GM18511 (cell line): Measurements from ENCODE around the gene UBE2E2.
A peak's percentile ranks its signal among the peaks of the same experiment; 100 is the strongest.
"Not testable (repeated sequence)": the region's sequence is repeated elsewhere in the genome, so short reads cannot be mapped to it uniquely, and the experiment has no call there.

Experiments
- ATAC-seq: cut with Tn5 transposase; IDR thresholded peaks from one replicate; pipeline ENCODE4 v1.9.1; 2021; ENCODE audit warnings: mild to moderate bottlenecking, moderate library complexity; ENCODE audit not compliant: unreplicated experiment

The UBE2E2 gene

GRCh38 chr3:23320586-23321570 lies 117.8 kb downstream of the UBE2E2 start:
- no peak for ATAC-seq

GRCh38 chr3:23324745-23325144 lies 121.6 kb downstream of the UBE2E2 start:
- ATAC-seq, result peak; percentile 80

DNA sequence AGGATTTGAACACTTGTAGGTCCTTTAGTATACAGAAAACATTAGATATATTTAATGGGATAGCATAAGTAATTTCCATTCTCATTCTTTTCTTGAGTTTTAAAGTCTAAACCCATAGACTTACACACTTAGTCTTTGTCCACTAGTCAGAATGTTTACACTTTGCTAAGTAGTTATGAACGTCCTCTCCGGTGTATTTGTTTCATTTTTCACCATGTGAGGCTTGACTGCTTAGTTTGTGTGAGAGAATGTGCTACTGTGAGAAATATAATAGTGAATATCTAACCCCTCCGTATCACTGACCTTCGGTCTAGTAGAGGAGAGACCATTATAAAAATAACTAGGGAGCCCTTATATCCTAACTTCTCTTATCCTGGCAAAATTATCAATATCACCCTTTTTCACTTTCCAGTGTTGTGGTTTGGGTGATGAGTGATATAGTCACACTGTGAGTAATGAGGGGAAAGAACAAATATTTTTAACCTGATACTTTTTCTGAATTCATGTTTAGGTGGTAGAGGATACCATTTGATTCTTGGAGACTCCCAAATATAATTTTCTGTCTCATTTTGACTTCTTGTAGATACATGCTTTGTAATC lies 122.4 kb downstream of the UBE2E2 start:
- peak; percentile 51 for ATAC-seq

GRCh38 chr3:23329471-23330105 lies 126.5 kb downstream of the UBE2E2 start:
- ATAC-seq, result no peak

DNA sequence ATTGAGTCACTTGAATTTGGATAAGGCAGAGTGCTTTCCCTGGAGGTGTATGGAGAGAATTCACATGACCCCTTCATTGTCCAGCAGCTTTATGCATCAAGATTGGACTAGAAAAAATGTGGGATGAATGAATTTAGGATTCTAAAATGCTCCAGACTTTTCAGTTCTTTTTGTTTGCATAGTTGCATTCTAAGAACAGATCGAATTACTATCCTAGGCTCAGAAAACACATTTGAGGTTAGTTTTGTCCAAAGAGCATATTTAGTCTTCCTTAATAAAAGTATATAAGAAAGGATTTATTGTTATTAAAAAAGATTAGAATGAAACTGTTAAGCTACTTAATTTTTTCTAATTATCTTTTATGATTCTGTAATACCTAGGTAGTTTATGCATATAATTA lies 127.4 kb downstream of the UBE2E2 start:
- ATAC-seq, result no peak

- no peak for ATAC-seq
Observed at GRCh38 chr3:23331141-23331935, 128.2 kb downstream of the UBE2E2 start.

DNA sequence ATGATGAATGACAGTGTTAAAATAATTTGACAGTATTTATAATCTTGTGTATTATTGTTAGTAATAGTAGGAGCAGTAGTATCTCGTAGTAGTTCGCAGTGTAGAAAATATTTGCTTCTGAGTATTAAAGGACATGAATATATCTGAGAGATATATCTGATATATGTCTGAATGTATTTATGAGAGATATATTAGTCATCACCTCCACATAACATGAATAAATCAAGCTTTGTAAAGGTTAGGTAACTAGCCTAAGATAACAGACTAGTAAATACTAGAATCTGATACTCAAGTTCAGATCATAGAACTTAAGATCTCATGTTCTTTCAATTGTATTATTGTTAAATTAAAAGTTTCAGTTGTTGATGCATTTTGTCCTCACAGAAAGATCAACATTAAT lies 130.5 kb downstream of the UBE2E2 start:
- no peak for ATAC-seq

DNA sequence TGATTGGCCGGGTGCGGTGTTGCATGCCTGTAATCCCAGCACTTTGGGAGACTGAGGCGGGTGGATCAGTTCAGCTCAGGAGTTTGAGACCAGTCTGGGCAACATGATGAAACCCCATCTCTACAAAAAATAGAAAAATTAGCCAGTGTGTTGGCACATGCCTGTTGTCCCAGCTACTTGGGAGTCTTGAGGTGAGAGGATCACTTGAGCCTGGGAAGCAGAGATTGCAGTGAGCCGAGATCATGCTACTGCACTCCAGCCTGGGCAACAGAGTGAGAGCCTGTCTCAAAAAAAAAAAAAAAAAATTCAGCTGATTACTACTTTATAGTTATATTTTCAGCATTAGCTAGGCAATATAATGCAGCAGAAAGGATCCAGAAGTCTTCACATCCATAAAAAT lies 133.7 kb downstream of the UBE2E2 start:
- ATAC-seq, result not testable (repeated sequence)

- ATAC-seq, result peak; percentile 85
Observed at GRCh38 chr3:23341147-23341838, 138.2 kb downstream of the UBE2E2 start.

DNA sequence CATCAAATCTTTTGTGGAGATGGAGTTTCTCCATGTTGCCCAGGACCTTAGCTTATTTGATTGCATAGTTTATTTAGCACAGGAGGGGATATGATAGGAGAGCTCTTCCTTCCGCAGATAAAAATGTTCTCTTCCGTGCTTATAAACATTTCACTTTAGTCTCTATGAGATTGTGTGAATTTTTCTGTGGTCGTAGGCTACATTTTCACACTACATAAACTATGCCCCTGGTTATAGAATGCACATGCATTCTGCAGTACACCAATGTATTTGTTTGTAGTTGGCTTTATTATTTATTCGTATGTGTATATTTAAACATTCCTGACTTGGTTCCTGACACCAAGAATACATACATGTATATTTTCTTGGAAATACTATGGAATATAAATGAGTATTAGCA lies 139.2 kb downstream of the UBE2E2 start:
- no peak for ATAC-seq

DNA sequence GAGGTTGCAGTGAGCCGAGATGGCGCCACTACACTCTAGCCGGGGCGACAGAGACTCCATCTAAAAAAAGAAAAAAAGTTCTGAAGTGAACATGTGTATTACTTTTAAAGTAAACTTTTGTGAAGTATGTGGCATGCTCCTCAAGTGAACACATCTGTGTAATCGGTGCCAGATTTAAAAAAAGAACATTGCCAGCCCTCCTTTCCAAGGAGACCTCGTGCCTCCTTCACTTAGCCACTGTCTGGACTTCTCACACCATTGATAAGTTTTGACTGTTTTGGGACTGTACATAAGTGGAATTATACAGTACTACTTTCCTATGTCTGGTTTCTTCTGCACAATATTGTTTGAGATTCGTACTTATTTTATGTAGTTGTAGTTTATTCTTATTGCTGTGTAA lies 140.4 kb downstream of the UBE2E2 start:
- ATAC-seq, result no peak

GRCh38 chr3:23344886-23345285 lies 141.8 kb downstream of the UBE2E2 start:
- no peak for ATAC-seq

GRCh38 chr3:23349444-23349843 lies 146.3 kb downstream of the UBE2E2 start:
- not testable (repeated sequence) for ATAC-seq

DNA sequence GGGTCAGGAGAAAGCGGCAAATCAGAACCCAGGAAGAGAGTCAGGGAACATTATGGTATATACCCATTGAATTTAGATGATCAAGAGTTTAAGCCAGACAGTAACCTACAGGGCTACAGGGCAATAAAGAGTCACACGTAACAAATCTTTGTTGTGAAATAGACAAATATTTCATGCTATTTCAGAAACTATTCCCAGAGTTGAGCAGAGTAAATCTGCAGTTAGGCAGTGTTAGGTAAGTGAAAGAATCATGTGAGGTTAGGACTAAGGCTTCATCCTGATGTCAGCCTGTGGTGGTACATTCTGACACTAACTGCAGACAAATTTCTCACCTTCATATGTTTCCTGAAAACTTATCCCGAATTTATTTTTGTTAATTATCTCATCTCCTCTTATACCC lies 153.0 kb downstream of the UBE2E2 start:
- ATAC-seq, result no peak

- ATAC-seq, result no peak
Observed at GRCh38 chr3:23356923-23357322, 153.8 kb downstream of the UBE2E2 start.

DNA sequence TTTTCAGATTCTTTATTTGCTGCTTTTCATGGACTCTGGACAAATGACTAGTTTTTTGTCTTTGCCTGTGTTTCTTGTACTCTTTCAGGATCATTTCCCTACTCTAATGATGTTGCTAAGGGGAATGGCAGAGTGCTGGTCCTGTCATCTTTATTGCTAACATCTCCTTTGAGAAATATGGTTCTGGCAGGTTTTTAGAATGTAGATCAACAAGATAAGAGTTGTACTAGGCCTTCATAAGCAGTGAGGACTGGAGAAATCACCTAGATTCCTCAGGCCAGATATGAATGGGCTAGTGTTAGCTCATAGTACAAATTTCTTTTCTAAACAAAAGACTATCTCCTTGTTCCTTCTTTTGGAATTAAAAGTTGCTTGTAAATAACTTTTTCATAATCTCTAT lies 156.0 kb downstream of the UBE2E2 start:
- no peak for ATAC-seq

DNA sequence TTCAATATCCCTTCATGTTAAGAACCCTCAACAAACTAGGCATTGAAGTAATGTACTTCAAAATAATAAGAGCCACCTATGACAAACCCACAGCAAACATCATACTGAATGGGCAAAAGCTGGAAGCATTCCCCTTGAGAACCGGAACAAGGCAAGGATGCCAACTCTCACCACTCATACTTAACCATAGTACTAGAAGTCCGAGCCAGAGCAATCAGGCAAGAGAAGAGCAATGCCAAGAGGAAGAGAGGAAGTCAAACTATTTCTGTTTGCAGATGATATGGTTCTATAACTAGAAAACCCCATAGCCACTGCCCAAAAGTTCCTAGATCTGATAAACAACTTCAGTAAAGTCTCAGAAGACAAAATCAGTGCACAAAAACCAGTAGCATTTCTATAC lies 161.9 kb downstream of the UBE2E2 start:
- ATAC-seq, result no peak

DNA sequence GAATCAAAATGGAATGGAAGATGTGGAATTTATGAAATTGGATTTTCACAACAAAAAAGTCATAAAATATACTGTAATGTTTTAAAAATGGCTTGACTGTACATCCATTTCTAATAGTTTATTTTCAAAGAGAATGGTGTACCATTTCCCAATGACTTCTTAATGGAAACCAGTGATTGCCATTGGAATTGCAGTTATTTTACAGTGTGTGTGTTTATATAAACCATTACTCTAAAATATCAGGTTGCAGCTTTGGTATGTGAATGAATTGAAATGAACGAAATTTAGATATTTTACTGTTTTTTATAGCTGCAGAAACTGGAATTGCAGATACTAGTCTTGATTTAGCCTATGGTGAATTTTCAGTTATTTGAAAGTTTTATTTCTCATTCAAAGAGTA lies 165.6 kb downstream of the UBE2E2 start:
- no peak for ATAC-seq

GRCh38 chr3:23372285-23372684 lies 169.2 kb downstream of the UBE2E2 start:
- ATAC-seq, result no peak

GRCh38 chr3:23376516-23377248 lies 173.6 kb downstream of the UBE2E2 start:
- ATAC-seq, result no peak
